Astrocyte (in vitro differentiated cells and primary cell): Measurements from ENCODE around the gene SPIRE2. TPM values are rescaled to one million over a fixed set of nuclear protein-coding genes. Genes with fewer than 3 reads are reported as not detected.
"Not testable (repeated sequence)": the region's sequence is repeated elsewhere in the genome, so short reads cannot be mapped to it uniquely, and the experiment has no call there.

Experiments
- DNase-seq: peaks from one replicate; pipeline ENCODE4 v3.0.0-alpha.2; 2010; ENCODE audit warnings: low read depth
- FAIRE-seq: peaks from 2 replicates; lab custom pipeline; 2011; peaks lifted over from hg19 to GRCh38; lab: Jason Lieb, UNC
- H2AFZ ChIP-seq: 2 replicates; pipeline ENCODE4 v1.6.0; 2012; ENCODE audit warnings: low read depth, low read length, inconsistent platforms
- H3K27ac ChIP-seq: 2 replicates; pipeline ENCODE4 v1.5.1; 2011; ENCODE audit warnings: low read depth, low read length, inconsistent platforms
- H3K27me3 ChIP-seq: 2 replicates; pipeline ENCODE4 v1.6.0; 2011; ENCODE audit warnings: low read length, inconsistent platforms; ENCODE audit not compliant: insufficient read depth
- H3K36me3 ChIP-seq: 2 replicates; pipeline ENCODE4 v1.5.1; 2011; ENCODE audit warnings: low read length, inconsistent platforms; ENCODE audit not compliant: insufficient read depth
- H3K4me1 ChIP-seq: 2 replicates; pipeline ENCODE4 v1.5.1; 2011; ENCODE audit warnings: low read length, inconsistent platforms; ENCODE audit not compliant: insufficient read depth
- H3K4me2 ChIP-seq: 2 replicates; pipeline ENCODE4 v1.6.0; 2012; ENCODE audit warnings: low read length, inconsistent platforms
- H3K4me3 ChIP-seq: 2 replicates; pipeline ENCODE4 v1.5.1; 2011; ENCODE audit warnings: low read depth, mild to moderate bottlenecking, low read length, inconsistent platforms; ENCODE audit not compliant: insufficient read depth
- H3K79me2 ChIP-seq: 2 replicates; pipeline ENCODE4 v1.6.0; 2012; ENCODE audit warnings: mild to moderate bottlenecking, low read length, inconsistent platforms; ENCODE audit not compliant: insufficient read depth
- H3K9ac ChIP-seq: 2 replicates; pipeline ENCODE4 v1.6.0; 2012; ENCODE audit warnings: mild to moderate bottlenecking, low read length, inconsistent platforms
- H3K9me3 ChIP-seq: 2 replicates; pipeline ENCODE4 v1.5.1; 2012; ENCODE audit warnings: low read depth, mild to moderate bottlenecking, low read length, inconsistent platforms; ENCODE audit not compliant: insufficient read depth
- H4K20me1 ChIP-seq: 2 replicates; pipeline ENCODE4 v1.6.0; 2012; ENCODE audit warnings: low read length, inconsistent platforms; ENCODE audit not compliant: insufficient read depth
- H3K27ac Mint-ChIP-seq: one replicate; pipeline ENCODE4 v1.8.0; 2021; ENCODE audit warnings: mild to moderate bottlenecking, mixed read lengths; ENCODE audit not compliant: unreplicated experiment
- H3K27me3 Mint-ChIP-seq: one replicate; pipeline ENCODE4 v1.8.0; 2021; ENCODE audit warnings: low read depth, mixed read lengths; ENCODE audit not compliant: unreplicated experiment
- H3K36me3 Mint-ChIP-seq: one replicate; pipeline ENCODE4 v1.8.0; 2021; ENCODE audit warnings: low read depth, mixed read lengths; ENCODE audit not compliant: unreplicated experiment
- H3K4me1 Mint-ChIP-seq: one replicate; pipeline ENCODE4 v1.8.0; 2021; ENCODE audit warnings: low read depth, mixed read lengths; ENCODE audit not compliant: unreplicated experiment
- H3K4me3 Mint-ChIP-seq: one replicate; pipeline ENCODE4 v1.8.0; 2021; ENCODE audit warnings: mild to moderate bottlenecking, moderate library complexity, mixed read lengths; ENCODE audit not compliant: unreplicated experiment
- H3K9me3 Mint-ChIP-seq: one replicate; pipeline ENCODE4 v1.8.0; 2021; ENCODE audit warnings: mild to moderate bottlenecking, mixed read lengths; ENCODE audit not compliant: unreplicated experiment
- EZH2 ChIP-seq: IDR thresholded peaks from 2 replicates; pipeline ENCODE4 v1.6.1; 2012; ENCODE audit warnings: mild to moderate bottlenecking, low read length, inconsistent platforms; ENCODE audit not compliant: insufficient read depth
- total RNA-seq: library from RNA; stranded (reverse); gene quantifications from 2 replicates; pipeline ENCODE4 v1.2.1, GENCODE V29; 2021
- TF ChIP-seq, protein P1 (sequence below): IDR thresholded peaks from 2 replicates; pipeline ENCODE4 v1.5.1; 2011; ENCODE audit warnings: low read depth, mild to moderate bottlenecking, inconsistent platforms, low read length, moderate library complexity; ENCODE audit not compliant: insufficient read depth

Gene SPIRE2
- total RNA-seq, 1 donor from 2014 or later, result 3.2 TPM

DNA sequence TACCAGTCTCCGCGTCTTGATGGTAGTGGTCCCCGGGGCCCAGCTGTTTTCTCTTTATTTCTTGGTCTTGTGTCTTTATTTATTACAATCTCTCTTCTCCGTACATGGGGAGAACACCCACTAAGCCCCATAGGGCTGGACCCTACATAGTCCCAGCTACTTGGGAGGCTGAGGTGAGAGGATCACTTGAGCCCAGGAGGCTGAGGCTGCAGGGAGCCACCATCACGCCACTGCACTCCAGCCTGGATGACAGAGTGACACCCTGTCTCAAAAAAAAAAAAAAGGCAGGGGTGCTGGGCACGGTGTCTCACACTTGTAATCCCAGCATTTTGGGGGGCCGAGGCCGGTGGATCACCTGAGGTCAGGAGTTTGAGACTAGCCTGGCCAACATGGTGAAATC lies 8.8 kb upstream of the SPIRE2 start:
- H3K9ac ChIP-seq, H3K4me3 Mint-ChIP-seq, H3K4me2 ChIP-seq, H3K27me3 ChIP-seq, H3K27me3 Mint-ChIP-seq, DNase-seq, H4K20me1 ChIP-seq, H3K4me1 Mint-ChIP-seq, H3K36me3 Mint-ChIP-seq, H3K27ac Mint-ChIP-seq, H3K27ac ChIP-seq, H3K9me3 Mint-ChIP-seq, H3K9me3 ChIP-seq, H3K4me3 ChIP-seq, H3K4me1 ChIP-seq, FAIRE-seq, H2AFZ ChIP-seq, H3K36me3 ChIP-seq: not testable (repeated sequence)
- peaks cover 17% of the 10 kb centered on the region for H3K79me2 ChIP-seq

DNA sequence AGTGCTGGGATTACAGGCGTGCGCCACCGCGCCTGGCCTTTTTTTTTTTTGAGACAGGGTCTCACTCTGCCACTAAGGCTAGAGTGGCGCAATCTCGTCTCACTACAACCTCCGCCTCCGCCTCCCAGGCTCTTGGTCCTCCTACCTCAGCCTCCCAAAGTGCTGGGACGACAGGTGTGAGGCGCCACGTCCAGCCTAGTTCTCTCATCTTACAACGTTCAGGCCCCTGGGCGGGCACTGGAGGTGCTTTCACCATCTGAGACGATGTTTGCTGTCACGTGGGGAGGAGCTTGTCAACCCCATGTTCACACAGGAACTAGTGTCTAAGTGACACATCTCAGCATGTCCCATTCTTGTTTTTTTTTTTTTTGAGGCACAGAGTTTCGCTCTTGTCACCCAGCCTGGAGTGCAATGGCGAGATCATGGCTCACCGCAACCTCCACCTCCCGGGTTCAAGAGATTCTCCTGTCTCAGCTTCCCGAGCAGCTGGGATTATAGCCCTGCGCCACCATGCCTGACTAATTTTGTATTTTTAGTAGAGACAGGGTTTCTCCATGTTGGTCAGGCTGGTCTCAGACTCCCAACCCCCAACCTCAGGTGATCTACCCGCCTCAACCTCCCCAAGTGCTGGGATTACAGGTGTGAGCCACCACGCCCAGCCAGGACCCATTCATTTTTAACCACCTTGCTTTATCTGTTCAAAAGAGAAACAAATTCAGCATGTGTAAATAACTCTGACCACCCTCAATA lies 6.7 kb upstream of the SPIRE2 start:
- Histone ChIP-seq H3K4me3 (no peak overlapping the region), H3K36me3 (no peaks in the 10 kb centered on the region), H3K9ac (no peak overlapping the region), H3K4me1 (no peaks in the 10 kb centered on the region), H4K20me1 (no peaks in the 10 kb centered on the region), H3K27ac (no peak overlapping the region), H3K79me2 (no peaks in the 10 kb centered on the region), H2AFZ (no peak overlapping the region), H3K9me3 (no peaks in the 10 kb centered on the region), H3K27me3 (no peaks in the 10 kb centered on the region), H3K4me2 (no peak overlapping the region)
- Mint-ChIP-seq H3K27me3 (peaks cover 5% of the 10 kb centered on the region), H3K27ac (no peak overlapping the region), H3K4me3 (no peak overlapping the region), H3K9me3 (no peaks in the 10 kb centered on the region), H3K36me3 (peaks cover 5% of the 10 kb centered on the region), H3K4me1 (no peaks in the 10 kb centered on the region)
- TF ChIP-seq EZH2, result no peak
- TF ChIP-seq, protein P1, sequence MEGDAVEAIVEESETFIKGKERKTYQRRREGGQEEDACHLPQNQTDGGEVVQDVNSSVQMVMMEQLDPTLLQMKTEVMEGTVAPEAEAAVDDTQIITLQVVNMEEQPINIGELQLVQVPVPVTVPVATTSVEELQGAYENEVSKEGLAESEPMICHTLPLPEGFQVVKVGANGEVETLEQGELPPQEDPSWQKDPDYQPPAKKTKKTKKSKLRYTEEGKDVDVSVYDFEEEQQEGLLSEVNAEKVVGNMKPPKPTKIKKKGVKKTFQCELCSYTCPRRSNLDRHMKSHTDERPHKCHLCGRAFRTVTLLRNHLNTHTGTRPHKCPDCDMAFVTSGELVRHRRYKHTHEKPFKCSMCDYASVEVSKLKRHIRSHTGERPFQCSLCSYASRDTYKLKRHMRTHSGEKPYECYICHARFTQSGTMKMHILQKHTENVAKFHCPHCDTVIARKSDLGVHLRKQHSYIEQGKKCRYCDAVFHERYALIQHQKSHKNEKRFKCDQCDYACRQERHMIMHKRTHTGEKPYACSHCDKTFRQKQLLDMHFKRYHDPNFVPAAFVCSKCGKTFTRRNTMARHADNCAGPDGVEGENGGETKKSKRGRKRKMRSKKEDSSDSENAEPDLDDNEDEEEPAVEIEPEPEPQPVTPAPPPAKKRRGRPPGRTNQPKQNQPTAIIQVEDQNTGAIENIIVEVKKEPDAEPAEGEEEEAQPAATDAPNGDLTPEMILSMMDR, result no peak
- DNase-seq, result no peak
- no peak for FAIRE-seq

DNA sequence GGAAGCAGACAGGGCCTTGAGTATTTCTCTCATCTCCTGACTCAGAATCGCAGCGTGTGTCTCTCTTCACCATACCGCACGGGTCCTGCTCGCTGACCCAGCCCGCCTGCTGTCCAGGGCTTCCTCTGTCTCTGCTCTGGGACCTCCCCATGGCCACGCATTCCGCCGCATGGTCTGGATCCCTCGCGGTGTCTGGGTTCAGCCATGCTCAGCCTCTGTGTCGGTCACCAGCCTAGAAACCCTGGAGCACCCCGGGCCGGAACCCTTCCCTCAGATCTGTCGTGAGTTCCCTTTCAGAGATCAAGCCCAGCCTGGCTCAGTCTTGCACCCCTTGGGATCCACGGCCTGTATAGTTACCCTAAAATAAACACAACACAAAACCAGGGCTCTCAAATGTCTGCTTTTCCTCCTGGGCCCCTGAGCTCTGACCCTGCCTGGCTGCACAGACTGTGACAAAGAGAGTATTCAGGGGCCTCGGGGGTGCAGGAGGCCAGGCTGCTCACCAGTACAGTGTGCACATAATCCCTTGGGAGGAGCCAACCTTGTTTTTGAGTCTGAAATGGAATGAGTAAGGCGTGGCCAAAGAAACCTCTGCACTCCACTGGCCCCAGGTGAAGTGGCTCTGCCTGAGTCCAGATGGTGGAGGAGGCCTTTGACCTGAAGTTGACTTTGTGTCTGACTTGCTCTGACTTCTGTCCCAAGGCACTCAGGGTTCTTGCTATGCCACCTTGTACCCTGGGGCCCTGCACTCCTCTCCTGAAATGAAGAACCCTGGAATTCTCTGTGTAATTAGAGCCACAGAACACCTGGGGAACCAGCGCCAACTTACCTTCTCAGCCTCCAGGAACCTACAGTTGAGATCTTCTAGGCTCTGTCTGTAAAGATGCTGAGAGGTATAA lies 5.8 kb upstream of the SPIRE2 start:
- Histone ChIP-seq H3K27me3 (no peaks in the 10 kb centered on the region), H3K79me2 (no peaks in the 10 kb centered on the region), H3K4me3 (no peak overlapping the region), H3K9ac (no peak overlapping the region), H3K27ac (no peak overlapping the region), H3K9me3 (no peaks in the 10 kb centered on the region), H3K36me3 (no peaks in the 10 kb centered on the region), H3K4me2 (no peak overlapping the region), H4K20me1 (no peaks in the 10 kb centered on the region), H3K4me1 (peaks cover under 1% of the 10 kb centered on the region), H2AFZ (no peak overlapping the region)
- Mint-ChIP-seq H3K27ac (no peak overlapping the region), H3K4me1 (no peaks in the 10 kb centered on the region), H3K36me3 (peaks cover 5% of the 10 kb centered on the region), H3K27me3 (peaks cover 5% of the 10 kb centered on the region), H3K4me3 (no peak overlapping the region), H3K9me3 (no peaks in the 10 kb centered on the region)
- FAIRE-seq (no peak), DNase-seq (no peak)
- TF ChIP-seq EZH2, result no peak
